Mesenchymal stem cell (in vitro differentiated cells and primary cell): ENCODE measurements around the gene HNRNPA3.
"Not testable (repeated sequence)": the region's sequence is repeated elsewhere in the genome, so short reads cannot be mapped to it uniquely, and the experiment has no call there.

Experiments
- DNase-seq: peaks from one replicate; pipeline ENCODE4 v3.0.0-alpha.2; 2013
- H2AFZ ChIP-seq: one replicate; pipeline ENCODE4 v1.6.1; 2013; ENCODE audit warnings: low read depth, mild to moderate bottlenecking, control low read depth, inconsistent platforms, low read length, moderate library complexity
- H2AK5ac ChIP-seq: 2 replicates; pipeline ENCODE4 v1.6.1; 2013; ENCODE audit warnings: low read length, moderate library complexity, mild to moderate bottlenecking, inconsistent platforms; ENCODE audit not compliant: severe bottlenecking
- H2BK120ac ChIP-seq: one replicate; pipeline ENCODE4 v1.6.1; 2013; ENCODE audit warnings: low read depth, mild to moderate bottlenecking, inconsistent platforms, low read length, moderate library complexity
- H2BK12ac ChIP-seq, 2 experiments: one replicate each; pipeline ENCODE4 v1.6.1; 2013; ENCODE audit warnings: inconsistent platforms in 2 of 2, low read length in 2 of 2, mild to moderate bottlenecking in 2 of 2, moderate library complexity in 2 of 2, control low read depth in 1 of 2
- H2BK15ac ChIP-seq: one replicate; pipeline ENCODE4 v1.6.1; 2013; ENCODE audit warnings: mild to moderate bottlenecking, low read depth, inconsistent platforms; ENCODE audit not compliant: poor library complexity, severe bottlenecking
- H2BK5ac ChIP-seq: 2 replicates; pipeline ENCODE4 v1.6.1; 2013; ENCODE audit warnings: low read depth, mild to moderate bottlenecking, low read length, control low read depth, inconsistent platforms; ENCODE audit not compliant: poor library complexity, severe bottlenecking
- H3K14ac ChIP-seq, 2 experiments: one replicate each; pipeline ENCODE4 v1.6.1; 2013; ENCODE audit warnings: inconsistent platforms in 2 of 2, low read length in 2 of 2, control low read depth in 1 of 2, mild to moderate bottlenecking in 1 of 2, moderate library complexity in 1 of 2
- H3K18ac ChIP-seq, 2 experiments: one replicate each; pipeline ENCODE4 v1.6.1; 2013; ENCODE audit warnings: inconsistent platforms in 2 of 2, low read length in 2 of 2, control low read depth in 1 of 2, low read depth in 1 of 2, mild to moderate bottlenecking in 1 of 2
- H3K23ac ChIP-seq, 2 experiments: one replicate each; pipeline ENCODE4 v1.6.1; 2013; ENCODE audit warnings: inconsistent platforms in 2 of 2, low read length in 2 of 2, mild to moderate bottlenecking in 2 of 2, moderate library complexity in 2 of 2, control low read depth in 1 of 2
- H3K27ac ChIP-seq: 2 replicates; pipeline ENCODE4 v1.5.1; 2013; ENCODE audit warnings: mild to moderate bottlenecking, moderate library complexity, low read length, control low read depth, inconsistent platforms; ENCODE audit not compliant: poor library complexity, severe bottlenecking
- H3K27me3 ChIP-seq, 2 experiments: 2 replicates each; pipeline versions ENCODE4 v1.6.1 to v1.7.0; 2013; ENCODE audit warnings: low read length in 2 of 2, mild to moderate bottlenecking in 2 of 2, moderate library complexity in 2 of 2, control low read depth in 1 of 2, inconsistent platforms in 1 of 2; ENCODE audit not compliant: control insufficient read depth in 1 of 2, insufficient read depth in 1 of 2
- H3K36me3 ChIP-seq, 2 experiments: 2 replicates each; pipeline versions ENCODE4 v1.6.1 to v1.7.0; 2013; ENCODE audit warnings: low read length in 2 of 2, control low read depth in 1 of 2, inconsistent platforms in 1 of 2, low read depth in 1 of 2, mild to moderate bottlenecking in 1 of 2; ENCODE audit not compliant: insufficient read depth in 2 of 2, control insufficient read depth in 1 of 2
- H3K4ac ChIP-seq, 2 experiments: one replicate each; pipeline ENCODE4 v1.6.1; 2013; ENCODE audit warnings: inconsistent platforms in 2 of 2, low read length in 2 of 2, mild to moderate bottlenecking in 2 of 2, moderate library complexity in 2 of 2, control low read depth in 1 of 2, low read depth in 1 of 2
- H3K4me1 ChIP-seq: 2 replicates; pipeline ENCODE4 v1.6.1; 2013; ENCODE audit warnings: low read depth, low read length, control low read depth; ENCODE audit not compliant: control insufficient read depth, insufficient read depth
- H3K4me2 ChIP-seq: 2 replicates; pipeline ENCODE4 v1.6.1; 2013; ENCODE audit warnings: low read length, mild to moderate bottlenecking, inconsistent platforms; ENCODE audit not compliant: poor library complexity, severe bottlenecking
- H3K4me3 ChIP-seq, 2 experiments: 2 replicates each; pipeline versions ENCODE4 v1.5.1 to v1.7.0; 2013; ENCODE audit warnings: low read length in 2 of 2, mild to moderate bottlenecking in 2 of 2, control low read depth in 1 of 2, low read depth in 1 of 2; ENCODE audit not compliant: insufficient read depth in 1 of 2
- H3K79me1 ChIP-seq: replicated peaks from 2 replicates; pipeline ENCODE4 v1.6.1; 2013; ENCODE audit warnings: mild to moderate bottlenecking, control low read depth, low read length, inconsistent platforms; ENCODE audit not compliant: poor library complexity, severe bottlenecking
- H3K9ac ChIP-seq: 2 replicates; pipeline ENCODE4 v1.7.0; 2013; ENCODE audit warnings: mild to moderate bottlenecking, low read length, moderate library complexity
- H3K9me3 ChIP-seq: 2 replicates; pipeline ENCODE4 v1.7.0; 2013; ENCODE audit warnings: mild to moderate bottlenecking, low read length; ENCODE audit not compliant: control insufficient read depth
- H4K8ac ChIP-seq: one replicate; pipeline ENCODE4 v1.6.1; 2013; ENCODE audit warnings: inconsistent platforms, mild to moderate bottlenecking, low read length, moderate library complexity
- H4K91ac ChIP-seq: one replicate; pipeline ENCODE4 v1.6.1; 2013; ENCODE audit warnings: mild to moderate bottlenecking, low read length, inconsistent platforms
- WGBS: methylation state at CpG from one replicate; pipeline ENCODE4 v1.1.7; 2013; ENCODE audit warnings: mixed read lengths; 5-methylcytosine and 5-hydroxymethylcytosine counted together

Gene HNRNPA3

GRCh38 chr2:177246523-177247030, 34.0 kb downstream of the HNRNPA3 start:
- H4K91ac ChIP-seq, H2AK5ac ChIP-seq, H3K27me3 ChIP-seq, H2BK5ac ChIP-seq, H2BK12ac ChIP-seq, H3K27ac ChIP-seq, H4K8ac ChIP-seq, H2BK15ac ChIP-seq, H3K79me1 ChIP-seq, H3K18ac ChIP-seq, H3K4me2 ChIP-seq, H3K4ac ChIP-seq, H3K4me3 ChIP-seq, H3K9me3 ChIP-seq, DNase-seq, H2AFZ ChIP-seq, H2BK120ac ChIP-seq, H3K14ac ChIP-seq, H3K23ac ChIP-seq: not testable (repeated sequence)
- peaks cover 16% of the 10 kb centered on the region for H3K4me1 ChIP-seq
- H3K36me3 ChIP-seq = peaks cover 3 to 37% of the 10 kb centered on the region in 2 experiments
- H3K9ac ChIP-seq = peak overlapping the region; percentile 19
- WGBS = 100% methylated on average over 2 of the region's 2 CpGs

- Histone ChIP-seq H4K91ac (no peak overlapping the region), H2BK5ac (no peak overlapping the region), H3K4ac (no peak overlapping the region), H4K8ac (no peak overlapping the region), H3K4me1 (peaks cover 15% of the 10 kb centered on the region), H3K36me3 (peaks cover 3 to 44% of the 10 kb centered on the region in 2 experiments), H3K4me3 (no peak overlapping the region), H2BK12ac (no peak overlapping the region), H3K4me2 (no peak overlapping the region), H2AK5ac (peak overlapping the region; percentile 3), H2BK15ac (no peak overlapping the region), H3K9ac (no peak overlapping the region), H3K14ac (no peak overlapping the region), H3K9me3 (no peaks in the 10 kb centered on the region), H3K27ac (no peak overlapping the region), H3K79me1 (no peaks in the 10 kb centered on the region), H3K27me3 (no peaks in the 10 kb centered on the region), H2BK120ac (no peak overlapping the region), H2AFZ (no peak overlapping the region), H3K18ac (no peak overlapping the region), H3K23ac (no peak overlapping the region)
- 95% methylated on average over 6 of the region's 6 CpGs for WGBS
- DNase-seq = no peak
These were observed 35.2 kb downstream of the HNRNPA3 start for GRCh38 chr2:177247693-177248262.

GRCh38 chr2:177249038-177249437, 36.4 kb downstream of the HNRNPA3 start:
- no peak for DNase-seq
- Histone ChIP-seq H3K9ac (no peak overlapping the region), H3K27ac (no peak overlapping the region), H3K4me1 (peaks cover 11% of the 10 kb centered on the region), H2BK5ac (no peak overlapping the region), H3K27me3 (no peaks in the 10 kb centered on the region), H2AFZ (no peak overlapping the region), H2BK15ac (no peak overlapping the region), H4K91ac (no peak overlapping the region), H3K4me3 (no peak overlapping the region), H3K14ac (no peak overlapping the region), H3K4ac (no peak overlapping the region), H3K18ac (no peak overlapping the region), H3K4me2 (no peak overlapping the region), H3K9me3 (no peaks in the 10 kb centered on the region), H3K79me1 (no peaks in the 10 kb centered on the region), H2BK120ac (no peak overlapping the region), H2BK12ac (no peak overlapping the region), H3K36me3 (peaks cover 3 to 53% of the 10 kb centered on the region in 2 experiments), H3K23ac (no peak overlapping the region), H4K8ac (no peak overlapping the region), H2AK5ac (no peak overlapping the region)
- 95% methylated on average over 3 of the region's 7 CpGs for WGBS

- no peaks in the 10 kb centered on the region for H3K79me1 ChIP-seq
- H3K9me3 ChIP-seq = no peaks in the 10 kb centered on the region
- no peak overlapping the region for H3K23ac ChIP-seq
- no peak overlapping the region for H2AFZ ChIP-seq
- DNase-seq = no peak
- H3K4me3 ChIP-seq = no peak overlapping the region
- H3K4me1 ChIP-seq = peaks cover 14% of the 10 kb centered on the region
- no peak overlapping the region for H3K9ac ChIP-seq
- H4K91ac ChIP-seq = no peak overlapping the region
- H3K18ac ChIP-seq = no peak overlapping the region
- H3K27ac ChIP-seq = no peak overlapping the region
- WGBS = 99% methylated on average over 5 of the region's 5 CpGs
- H2BK120ac ChIP-seq = no peak overlapping the region
- H2AK5ac ChIP-seq = no peak overlapping the region
- no peak overlapping the region for H3K14ac ChIP-seq
- H2BK15ac ChIP-seq = no peak overlapping the region
- no peak overlapping the region for H3K4ac ChIP-seq
- H3K36me3 ChIP-seq = peaks cover 3 to 63% of the 10 kb centered on the region in 2 experiments
- no peak overlapping the region for H2BK12ac ChIP-seq
- no peak overlapping the region for H4K8ac ChIP-seq
- no peak overlapping the region for H2BK5ac ChIP-seq
- no peak overlapping the region for H3K4me2 ChIP-seq
- no peaks in the 10 kb centered on the region for H3K27me3 ChIP-seq
These were observed 37.9 kb downstream of the HNRNPA3 start for GRCh38 chr2:177250461-177250860.
